Activated T-helper 2 cell treated with anti-CD3 and anti-CD28 coated beads, Interferon-gamma antibody, Interleukin-2, Interleukin-4, amounts not matched to agents 10 μg/mL and 5 μg/mL and 100 μg/mL, durations not matched to agents 14 hours and 24 hours and 36 hours (primary cell): ENCODE data around the gene GALNTL6. TPM values are rescaled to one million over a fixed set of nuclear protein-coding genes. Genes with fewer than 3 reads are reported as not detected.

Experiments used
- DNase-seq: peaks from one replicate; pipeline ENCODE4 v3.0.0; 2021; ENCODE audit warnings: low spot score
- H3K27ac Mint-ChIP-seq: one replicate; pipeline ENCODE4 v1.8.0; 2021; ENCODE audit warnings: mixed read lengths
- H3K27me3 Mint-ChIP-seq: one replicate; pipeline ENCODE4 v1.8.0; 2021; ENCODE audit warnings: low read depth, mixed read lengths
- H3K36me3 Mint-ChIP-seq: one replicate; pipeline ENCODE4 v1.8.0; 2021; ENCODE audit warnings: low read depth, mixed read lengths
- H3K4me1 Mint-ChIP-seq: one replicate; pipeline ENCODE4 v1.8.0; 2021; ENCODE audit warnings: low read depth, mixed read lengths
- H3K4me3 Mint-ChIP-seq: one replicate; pipeline ENCODE4 v1.8.0; 2021; ENCODE audit warnings: low read depth, mild to moderate bottlenecking, moderate library complexity, mixed read lengths
- H3K9me3 Mint-ChIP-seq: one replicate; pipeline ENCODE4 v1.8.0; 2021; ENCODE audit warnings: mixed read lengths
- intact Hi-C: fragments of 100-400 bp; cut with micrococcal nuclease; formaldehyde crosslinking; loops from one replicate; pipeline ENCODE4 v1.15.1; 2023
- total RNA-seq: library from RNA; stranded (reverse); gene quantifications from 2 replicates; pipeline ENCODE4 v1.2.3, GENCODE V29; 2022

The GALNTL6 gene
- total RNA-seq, 1 donor from 2014 or later: not detected

GRCh38 chr4:172517391-172517790, 704.2 kb downstream of the GALNTL6 start:
- intact Hi-C loops: no loop called here
- Mint-ChIP-seq H3K4me3 (no peak overlapping the region), H3K27ac (no peak overlapping the region), H3K4me1 (no peaks in the 10 kb centered on the region), H3K9me3 (no peaks in the 10 kb centered on the region), H3K36me3 (no peaks in the 10 kb centered on the region), H3K27me3 (no peaks in the 10 kb centered on the region)
- DNase-seq: no peak

- no peaks in the 10 kb centered on the region for H3K9me3 Mint-ChIP-seq
- H3K4me1 Mint-ChIP-seq: no peaks in the 10 kb centered on the region
- no peaks in the 10 kb centered on the region for H3K27me3 Mint-ChIP-seq
- H3K36me3 Mint-ChIP-seq: no peaks in the 10 kb centered on the region
- DNase-seq: no peak
- H3K4me3 Mint-ChIP-seq: no peak overlapping the region
- no peak overlapping the region for H3K27ac Mint-ChIP-seq
- intact Hi-C loops: no loop called here
These were observed 708.0 kb downstream of the GALNTL6 start for GRCh38 chr4:172521248-172521647.

- DNase-seq: no peak
- H3K9me3 Mint-ChIP-seq: no peaks in the 10 kb centered on the region
- H3K4me3 Mint-ChIP-seq: no peak overlapping the region
- no peak overlapping the region for H3K27ac Mint-ChIP-seq
- H3K36me3 Mint-ChIP-seq: no peaks in the 10 kb centered on the region
- intact Hi-C loops: no loop called here
- no peaks in the 10 kb centered on the region for H3K4me1 Mint-ChIP-seq
- H3K27me3 Mint-ChIP-seq: no peaks in the 10 kb centered on the region
These were observed 708.5 kb downstream of the GALNTL6 start for GRCh38 chr4:172521680-172522079.

- no peak overlapping the region for H3K27ac Mint-ChIP-seq
- intact Hi-C loops: no loop called here
These were observed 730.0 kb downstream of the GALNTL6 start for GRCh38 chr4:172543249-172543648.

GRCh38 chr4:172546782-172547181, 733.6 kb downstream of the GALNTL6 start:
- DNase-seq: no peak
- H3K36me3 Mint-ChIP-seq: no peaks in the 10 kb centered on the region
- intact Hi-C loops: no loop called here
- H3K27me3 Mint-ChIP-seq: no peaks in the 10 kb centered on the region
- H3K4me3 Mint-ChIP-seq: no peak overlapping the region
- peaks cover 2% of the 10 kb centered on the region for H3K9me3 Mint-ChIP-seq
- H3K4me1 Mint-ChIP-seq: no peaks in the 10 kb centered on the region
- no peak overlapping the region for H3K27ac Mint-ChIP-seq

More at GRCh38 chr4:172543249-172543648, 730.0 kb downstream of the GALNTL6 start:
- Mint-ChIP-seq H3K4me1 (no peaks in the 10 kb centered on the region), H3K36me3 (no peaks in the 10 kb centered on the region), H3K27me3 (no peaks in the 10 kb centered on the region), H3K4me3 (no peak overlapping the region), H3K9me3 (peaks cover 3% of the 10 kb centered on the region)
- no peak for DNase-seq

- Mint-ChIP-seq H3K27me3 (no peaks in the 10 kb centered on the region), H3K4me1 (no peaks in the 10 kb centered on the region), H3K9me3 (no peaks in the 10 kb centered on the region), H3K4me3 (no peak overlapping the region), H3K27ac (no peak overlapping the region), H3K36me3 (no peaks in the 10 kb centered on the region)
- intact Hi-C loops: no loop called here
- no peak for DNase-seq
These were observed 734.5 kb downstream of the GALNTL6 start for GRCh38 chr4:172547724-172548123.

- Mint-ChIP-seq H3K36me3 (no peaks in the 10 kb centered on the region), H3K27ac (no peak overlapping the region)
- intact Hi-C loops: no loop called here
These were observed 740.0 kb downstream of the GALNTL6 start for GRCh38 chr4:172553216-172553615.

GRCh38 chr4:172554588-172554987, 741.4 kb downstream of the GALNTL6 start:
- intact Hi-C loops: no loop called here
- H3K27me3 Mint-ChIP-seq: no peaks in the 10 kb centered on the region
- H3K36me3 Mint-ChIP-seq: no peaks in the 10 kb centered on the region
- H3K9me3 Mint-ChIP-seq: no peaks in the 10 kb centered on the region
- DNase-seq: no peak
- H3K4me3 Mint-ChIP-seq: no peak overlapping the region
- H3K27ac Mint-ChIP-seq: no peak overlapping the region
- no peaks in the 10 kb centered on the region for H3K4me1 Mint-ChIP-seq

More at GRCh38 chr4:172553216-172553615, 740.0 kb downstream of the GALNTL6 start:
- H3K4me3 Mint-ChIP-seq: no peak overlapping the region
- no peak for DNase-seq
- H3K9me3 Mint-ChIP-seq: no peaks in the 10 kb centered on the region
- no peaks in the 10 kb centered on the region for H3K4me1 Mint-ChIP-seq
- H3K27me3 Mint-ChIP-seq: no peaks in the 10 kb centered on the region

GRCh38 chr4:172555725-172556124, 742.5 kb downstream of the GALNTL6 start:
- Mint-ChIP-seq H3K27me3 (no peaks in the 10 kb centered on the region), H3K9me3 (no peaks in the 10 kb centered on the region), H3K4me3 (no peak overlapping the region), H3K36me3 (no peaks in the 10 kb centered on the region), H3K27ac (no peak overlapping the region), H3K4me1 (no peaks in the 10 kb centered on the region)
- intact Hi-C loops: no loop called here
- no peak for DNase-seq

- no peak overlapping the region for H3K27ac Mint-ChIP-seq
- no peaks in the 10 kb centered on the region for H3K27me3 Mint-ChIP-seq
- no peaks in the 10 kb centered on the region for H3K36me3 Mint-ChIP-seq
- no peaks in the 10 kb centered on the region for H3K9me3 Mint-ChIP-seq
- intact Hi-C loops: no loop called here
- no peak overlapping the region for H3K4me3 Mint-ChIP-seq
- peaks cover 3% of the 10 kb centered on the region for H3K4me1 Mint-ChIP-seq
- DNase-seq: no peak
These were observed 760.7 kb downstream of the GALNTL6 start for GRCh38 chr4:172573899-172574298.

- Mint-ChIP-seq H3K27me3 (no peaks in the 10 kb centered on the region), H3K27ac (no peak overlapping the region), H3K4me1 (peaks cover 2% of the 10 kb centered on the region), H3K4me3 (no peak overlapping the region), H3K36me3 (no peaks in the 10 kb centered on the region), H3K9me3 (no peaks in the 10 kb centered on the region)
- no peak for DNase-seq
- intact Hi-C loops: no loop called here
These were observed 765.5 kb downstream of the GALNTL6 start for GRCh38 chr4:172578712-172579111.

- H3K9me3 Mint-ChIP-seq: peaks cover 5% of the 10 kb centered on the region
- DNase-seq: no peak
- H3K27me3 Mint-ChIP-seq: no peaks in the 10 kb centered on the region
- H3K4me3 Mint-ChIP-seq: no peak overlapping the region
- H3K4me1 Mint-ChIP-seq: no peaks in the 10 kb centered on the region
- intact Hi-C loops: no loop called here
- H3K36me3 Mint-ChIP-seq: no peaks in the 10 kb centered on the region
- H3K27ac Mint-ChIP-seq: no peak overlapping the region
These were observed 771.6 kb downstream of the GALNTL6 start for GRCh38 chr4:172584816-172585215.

- Mint-ChIP-seq H3K4me1 (no peaks in the 10 kb centered on the region), H3K27me3 (no peaks in the 10 kb centered on the region), H3K27ac (no peak overlapping the region), H3K36me3 (no peaks in the 10 kb centered on the region), H3K4me3 (no peak overlapping the region), H3K9me3 (no peaks in the 10 kb centered on the region)
- DNase-seq: no peak
- intact Hi-C loops: no loop called here
These were observed 783.0 kb downstream of the GALNTL6 start for GRCh38 chr4:172596206-172596605.

GRCh38 chr4:172599554-172599953, 786.4 kb downstream of the GALNTL6 start:
- DNase-seq: no peak
- no peaks in the 10 kb centered on the region for H3K4me1 Mint-ChIP-seq
- no peak overlapping the region for H3K4me3 Mint-ChIP-seq
- H3K27ac Mint-ChIP-seq: no peak overlapping the region
- intact Hi-C loops: no loop called here
- no peaks in the 10 kb centered on the region for H3K27me3 Mint-ChIP-seq
- no peaks in the 10 kb centered on the region for H3K36me3 Mint-ChIP-seq
- H3K9me3 Mint-ChIP-seq: no peaks in the 10 kb centered on the region
